Choroid plexus epithelial cell (primary cell): Measurements from ENCODE around the gene MKRN2.

ENCODE experiments used
- DNase-seq: peaks from one replicate; pipeline ENCODE4 v3.0.0-alpha.2; 2010; ENCODE audit warnings: low read depth
- H3K4me3 ChIP-seq: 2 replicates; pipeline ENCODE4 v1.5.1; 2011; ENCODE audit warnings: low read depth, mild to moderate bottlenecking, control low read depth, low read length, moderate library complexity
- CTCF ChIP-seq: conservative IDR thresholded peaks from 2 replicates; pipeline ENCODE4 v1.5.1; 2011; ENCODE audit warnings: low read depth, mild to moderate bottlenecking, control low read depth, inconsistent platforms, low read length, moderate library complexity

The MKRN2 gene

GRCh38 chr3:12556690-12557472 lies at the start of gene MKRN2:
MKRN2 (plus strand) TSS chr3:12557087; CDS start chr3:12557151, 64 bp downstream.
- peak; percentile 80 for DNase-seq
- peak within 1 kb of the TSS; percentile 93 for H3K4me3 ChIP-seq
- no peak for TF ChIP-seq CTCF

GRCh38 chr3:12507591-12508281 lies 49.2 kb upstream of the MKRN2 start:
- DNase-seq = peak; percentile 86
- H3K4me3 ChIP-seq = peak overlapping the region; percentile 11
- TF ChIP-seq CTCF = no peak

GRCh38 chr3:12508291-12508700 lies 48.6 kb upstream of the MKRN2 start:
- peak overlapping the region; percentile 11 for H3K4me3 ChIP-seq
- no peak for TF ChIP-seq CTCF
- peak; percentile 100 for DNase-seq

GRCh38 chr3:12509466-12509865 lies 47.4 kb upstream of the MKRN2 start:
- peak; percentile 20 for DNase-seq
- TF ChIP-seq CTCF = no peak
- no peak overlapping the region for H3K4me3 ChIP-seq

GRCh38 chr3:12512534-12513118 lies 44.3 kb upstream of the MKRN2 start:
- H3K4me3 ChIP-seq = no peak overlapping the region
- DNase-seq = no peak
- TF ChIP-seq CTCF = no peak

GRCh38 chr3:12513694-12514446 lies 43.0 kb upstream of the MKRN2 start:
- no peak for TF ChIP-seq CTCF
- peak; percentile 65 for DNase-seq
- H3K4me3 ChIP-seq = no peak overlapping the region
